Spleen (tissue), 11 donors: Measurements from ENCODE around the gene PIP5K1B. TPM values are rescaled to one million over a fixed set of nuclear protein-coding genes. Genes with fewer than 3 reads are reported as not detected.

Source experiments
- DNase-seq: peaks from one replicate; pipeline ENCODE4 v3.0.0-alpha.2; 2020
- H3K27ac ChIP-seq, 8 donors: fragments of 200-600 bp; sonication (generic) in 7 of 8; 1 replicate in 4 of 8; 2 replicates in 4 of 8; pipeline versions ENCODE4 v1.5.0 to v1.8.0; 2016 to 2021; ENCODE audit warnings: inconsistent platforms in 4 of 8, mild to moderate bottlenecking in 4 of 8, moderate library complexity in 1 of 8
- H3K27me3 ChIP-seq, 7 donors: fragments of 200-600 bp; sonication (generic) in 6 of 7; replicated peaks in 1 of 7; 1 replicate in 4 of 7; 2 replicates in 3 of 7; pipeline versions ENCODE4 v1.5.0 to v1.8.0; 2016 to 2021; ENCODE audit warnings: inconsistent platforms in 3 of 7, mild to moderate bottlenecking in 1 of 7
- H3K36me3 ChIP-seq, 6 donors: fragments of 200-600 bp; sonication (generic) in 5 of 6; 1 replicate in 4 of 6; 2 replicates in 2 of 6; pipeline versions ENCODE4 v1.5.0 to v1.8.0; 2016 to 2021; ENCODE audit warnings: inconsistent platforms in 2 of 6
- H3K4me1 ChIP-seq, 6 donors: fragments of 200-600 bp; sonication (generic) in 5 of 6; 1 replicate in 3 of 6; 2 replicates in 3 of 6; pipeline versions ENCODE4 v1.5.0 to v1.8.0; 2016 to 2021; ENCODE audit warnings: inconsistent platforms in 3 of 6
- H3K4me3 ChIP-seq, 8 donors: fragments of 200-600 bp; sonication (generic) in 7 of 8; 1 replicate in 4 of 8; 2 replicates in 4 of 8; pipeline versions ENCODE4 v1.5.0 to v1.8.0; 2016 to 2021; ENCODE audit warnings: inconsistent platforms in 4 of 8, mild to moderate bottlenecking in 4 of 8, moderate library complexity in 2 of 8
- H3K9me3 ChIP-seq, 8 donors: fragments of 200-600 bp; sonication (generic) in 7 of 8; 1 replicate in 4 of 8; 2 replicates in 4 of 8; pipeline versions ENCODE4 v1.5.0 to v1.8.0; 2016 to 2021; ENCODE audit warnings: inconsistent platforms in 4 of 8
- CTCF ChIP-seq, 11 experiments: fragments of 200-600 bp in 7 of 11; fragments of 450-650 bp in 4 of 11; sonication (generic) in 4 of 11; IDR thresholded peaks in 8 of 11; conservative IDR thresholded peaks in 3 of 11; 1 replicate in 7 of 11; 2 replicates in 4 of 11; pipeline versions ENCODE4 v1.4.0 to v1.8.0; 2016 to 2021; ENCODE audit warnings: antibody characterized with exemption in 11 of 11, inconsistent platforms in 4 of 11, mild to moderate bottlenecking in 1 of 11
- POLR2A ChIP-seq, 3 donors: fragments of 450-650 bp; IDR thresholded peaks; one replicate each; pipeline ENCODE4 v1.5.1; 2017; ENCODE audit warnings: antibody characterized with exemption in 3 of 3, mild to moderate bottlenecking in 1 of 3
- POLR2AphosphoS5 ChIP-seq, 3 donors: sonication (generic); formaldehyde crosslinking; IDR thresholded peaks; one replicate each; pipeline ENCODE4 v1.5.1; 2017; ENCODE audit warnings: antibody characterized with exemption in 3 of 3
- WGBS, 5 donors: extraction: QIAGEN DNeasy Blood & Tissue Kit in 3 of 5; methylation state at CpG; one replicate each; pipeline versions ENCODE4 v1.1.5 to v1.1.7; 2013 to 2018; 5-methylcytosine and 5-hydroxymethylcytosine counted together
- intact Hi-C: fragments of 100-400 bp; cut with DNase I; formaldehyde crosslinking; loops from one replicate; pipeline ENCODE4 v1.15.0; 2023; ENCODE audit warnings: low total_unique reads
- polyA plus RNA-seq, 3 donors: library from polyadenylated mRNA; stranded (reverse); fragments of 200-250 nt; gene quantifications; one replicate each; pipeline ENCODE4 v1.2.1, GENCODE V29; 2013
- total RNA-seq, 7 donors: library from RNA; depleted of rRNA in 3 of 7; stranded (reverse); fragments of >200 nt in 3 of 7; fragmentation: NEBNext Ultra II Directional in 4 of 7; extraction: Animal tissue kit (Norgen Biotek cat#: 25700) in 4 of 7; gene quantifications; one replicate each; pipeline versions ENCODE4 v1.1.0 to v1.2.1, GENCODE V29; 2016 to 2021
- donor health status: healthy with polysubstance abuse.
- donor health status: DM: no; HTN: no; CAD: no; lungs with moderate emphysema.
- donor health status: DM: no; HTN: no; CAD: no.
- donor health status: Bipolar disorder and iron deficiency.
- donor health status: healthy.
- donor health status: DM: no; HTN: no; CAD: no.
- donor health status: DM: yes; HTN: yes; CAD: no.

Gene PIP5K1B
- total and polyA plus RNA-seq, 10 donors, result 1.5 to 10.3 (median 6.8) TPM

GRCh38 chr9:68775003-68775730, 70.1 kb downstream of the PIP5K1B start:
- H3K36me3 ChIP-seq, result no peaks in the 10 kb centered on the region
- intact Hi-C loops, result no loop called here

GRCh38 chr9:68777070-68777763, 72.2 kb downstream of the PIP5K1B start:
- no peaks in the 10 kb centered on the region for H3K27me3 ChIP-seq
- DNase-seq, result no peak
- no peaks in the 10 kb centered on the region for H3K9me3 ChIP-seq
- intact Hi-C loops, result no loop called here
- H3K36me3 ChIP-seq, result no peaks in the 10 kb centered on the region
- peaks cover 18 to 33% (median 28%) of the 10 kb centered on the region in 6 donors for H3K4me1 ChIP-seq
- 90 to 97% (median 94%) methylated on average over 2 of the region's 2 CpGs for WGBS, 5 donors
- no peak overlapping the region for H3K4me3 ChIP-seq
- H3K27ac ChIP-seq, result peak overlapping the region in 3 of 8 donors; percentile 5 to 41 (median 9)
- TF ChIP-seq POLR2AphosphoS5 (IDR thresholded peaks at IDR 0.05) (no peak), POLR2A (IDR thresholded peaks at IDR 0.05) (no peak), CTCF (IDR thresholded peaks at IDR 0.05 in 8 of 11, conservative IDR thresholded peaks at IDR 0.05 in 3 of 11) (no peak)

More at GRCh38 chr9:68775003-68775730, 70.1 kb downstream of the PIP5K1B start:
- WGBS, 5 donors, result 88 to 89% (median 88%) methylated on average over 5 of the region's 5 CpGs
- DNase-seq, result no peak
- Histone ChIP-seq H3K4me1 (peaks cover 0 to 13% (median 9%) of the 10 kb centered on the region in 6 donors), H3K9me3 (no peaks in the 10 kb centered on the region), H3K4me3 (no peak overlapping the region), H3K27me3 (no peaks in the 10 kb centered on the region), H3K27ac (no peak overlapping the region)
- TF ChIP-seq POLR2A (IDR thresholded peaks at IDR 0.05), result no peak
- TF ChIP-seq POLR2AphosphoS5 (IDR thresholded peaks at IDR 0.05), result no peak

DNA sequence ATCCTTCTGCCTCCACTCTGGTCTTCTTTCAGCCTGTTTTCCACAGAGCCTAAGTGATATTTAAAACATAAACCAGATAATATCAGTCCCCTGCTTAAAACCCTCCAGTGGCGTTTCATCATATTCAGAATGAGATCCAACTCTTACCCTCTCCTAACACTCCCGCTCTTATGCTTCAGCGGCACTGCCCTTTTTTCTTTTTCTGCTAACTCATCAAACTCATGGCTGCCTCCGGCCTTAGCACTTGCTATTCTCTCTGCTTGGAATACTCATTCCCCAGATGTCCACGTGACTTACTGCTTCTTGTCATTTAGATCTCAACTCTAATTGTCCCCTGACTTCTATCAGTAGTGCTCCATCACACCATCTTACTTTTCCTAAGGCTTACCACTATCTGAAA, 73.6 kb downstream of the PIP5K1B start:
- no peak overlapping the region for H3K4me3 ChIP-seq
- WGBS, 5 donors, result 95 to 98% (median 96%) methylated on average over 5 of the region's 5 CpGs
- no peaks in the 10 kb centered on the region for H3K9me3 ChIP-seq
- no peaks in the 10 kb centered on the region for H3K27me3 ChIP-seq
- TF ChIP-seq POLR2A (IDR thresholded peaks at IDR 0.05), result no peak
- TF ChIP-seq CTCF (IDR thresholded peaks at IDR 0.05 in 8 of 11, conservative IDR thresholded peaks at IDR 0.05 in 3 of 11), result no peak
- TF ChIP-seq POLR2AphosphoS5 (IDR thresholded peaks at IDR 0.05), result no peak
- H3K4me1 ChIP-seq, result peaks cover 32 to 48% (median 43%) of the 10 kb centered on the region in 6 donors
- H3K27ac ChIP-seq, result peak overlapping the region in 2 of 8 donors; percentile 96
- intact Hi-C loops, result no loop called here
- no peak for DNase-seq
- no peaks in the 10 kb centered on the region for H3K36me3 ChIP-seq

DNA sequence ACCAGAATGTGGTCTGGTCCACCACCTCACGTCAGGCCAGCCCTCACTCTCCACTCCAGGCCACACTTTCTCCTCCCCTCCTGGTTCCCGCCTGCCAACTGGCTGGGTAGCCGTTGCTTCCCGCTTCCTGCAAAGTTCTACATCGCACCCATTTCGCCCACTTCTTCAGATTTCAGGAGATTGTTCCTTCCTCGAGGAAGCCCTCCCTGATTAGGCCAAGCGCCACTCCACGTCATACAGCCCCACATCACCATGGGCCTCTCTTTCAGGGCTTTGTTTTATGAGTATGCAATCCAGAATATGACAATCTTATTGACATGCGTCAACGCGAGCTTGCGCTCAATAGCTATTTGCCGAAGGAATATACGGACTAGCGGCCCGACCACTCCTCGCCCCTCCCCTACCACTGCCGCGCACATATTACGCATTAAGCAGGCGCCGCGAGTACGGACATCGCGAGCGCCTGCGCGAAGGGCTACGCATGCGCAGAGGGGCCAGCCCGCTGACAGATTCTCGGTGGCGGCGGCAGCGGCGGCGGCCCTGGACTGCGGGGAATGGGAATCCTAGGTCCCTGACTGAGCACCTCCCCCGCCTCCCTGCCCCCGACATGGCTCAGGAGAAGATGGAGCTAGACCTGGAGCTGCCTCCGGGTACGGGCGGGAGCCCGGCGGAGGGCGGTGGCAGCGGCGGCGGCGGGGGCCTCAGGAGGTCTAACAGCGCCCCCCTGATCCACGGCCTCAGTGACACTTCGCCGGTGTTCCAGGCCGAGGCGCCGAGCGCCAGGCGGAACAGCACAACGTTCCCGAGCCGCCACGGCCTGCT, 74.7 kb downstream of the PIP5K1B start:
- 0 to 1% (median 1%) methylated on average over 43 to 65 of the region's 65 CpGs for WGBS, 5 donors
- intact Hi-C loops, result no loop called here
- H3K4me3 ChIP-seq, result peak overlapping the region; percentile 61 to 82 (median 74)
- H3K4me1 ChIP-seq, result peaks cover 37 to 59% (median 53%) of the 10 kb centered on the region in 6 donors
- no peaks in the 10 kb centered on the region for H3K27me3 ChIP-seq
- no peaks in the 10 kb centered on the region for H3K36me3 ChIP-seq
- H3K9me3 ChIP-seq, result no peaks in the 10 kb centered on the region
- H3K27ac ChIP-seq, result peak overlapping the region; percentile 94 to 97 (median 96)
- peak; percentile 98 for DNase-seq
- TF ChIP-seq POLR2AphosphoS5 (IDR thresholded peaks at IDR 0.05) (peak; percentile 98 to 99 (median 99)), CTCF (IDR thresholded peaks at IDR 0.05 in 8 of 11, conservative IDR thresholded peaks at IDR 0.05 in 3 of 11) (peak in 7 of 11 experiments; percentile 9 to 56 (median 41)), POLR2A (IDR thresholded peaks at IDR 0.05) (peak in 2 of 3 donors; percentile 59 to 80)
